Mammary epithelial cell (primary cell): ENCODE data around the gene CRTC3.

Source experiments
- CTCF ChIP-seq, 2 donors: IDR thresholded peaks in 1 of 2; conservative IDR thresholded peaks in 1 of 2; 2 replicates each; pipeline ENCODE4 v1.5.1; 2011 to 2012; ENCODE audit warnings: inconsistent platforms in 2 of 2, low read length in 2 of 2, mild to moderate bottlenecking in 2 of 2, control low read depth in 1 of 2, low read depth in 1 of 2; ENCODE audit not compliant: insufficient read depth in 1 of 2; ENCODE audit errors: extremely low read depth in 1 of 2
- EZH2 ChIP-seq: IDR thresholded peaks from 2 replicates; pipeline ENCODE4 v1.6.1; 2012; ENCODE audit warnings: low read length, inconsistent platforms, borderline replicate concordance

- TF ChIP-seq CTCF (conservative IDR thresholded peaks at IDR 0.05 in 1 of 2, IDR thresholded peaks at IDR 0.05 in 1 of 2; ENCODE audit: extremely low read depth in 1 of 2, insufficient read depth in 1 of 2, low read depth in 1 of 2, low read length in 2 of 2) = no peak
- no peak for TF ChIP-seq EZH2
Measured at GRCh38 chr15:90552929-90553211, 23.1 kb downstream of the CRTC3 start.
